PC-3 (cell line): ENCODE data around the gene STUB1. TPM values are rescaled to one million over a fixed set of nuclear protein-coding genes. Genes with fewer than 3 reads are reported as not detected.

ENCODE experiments used
- ATAC-seq: fragments of 200-7000 bp; cut with Tn5 transposase; 2 replicates; pipeline ENCODE4 v1.9.1; 2020; ENCODE audit warnings: mild to moderate bottlenecking, moderate library complexity
- BruUV-seq: library from RNA; stranded (reverse); fragments of 400-500 nt; replicated peaks from 2 replicates; lab custom pipeline; 2021; lab: Mats Ljungman, UMichigan
- CTCF ChIA-PET: fragments of 300-600 bp; sonication (Branson Sonifier 250); formaldehyde crosslinking; loops from one replicate; lab custom pipeline; 2022; ENCODE audit warnings: antibody characterized with exemption; lab: Charles Lee
- POLR2A ChIA-PET: fragments of 300-600 bp; sonication (Branson Sonifier 250); formaldehyde crosslinking; loops from one replicate; lab custom pipeline; 2022; ENCODE audit warnings: antibody characterized with exemption; ENCODE audit not compliant: unreplicated experiment; lab: Charles Lee
- DNase-seq: peaks from one replicate; pipeline ENCODE4 v3.0.0-alpha.2; 2015
- H2AFZ ChIP-seq: fragments of 300-600 bp; sonication (generic); 2 replicates; pipeline ENCODE4 v1.6.0; 2016; ENCODE audit warnings: antibody characterized with exemption, low read length
- H3F3A ChIP-seq: fragments of 300-600 bp; sonication (generic); one replicate; pipeline ENCODE4 v1.6.0; 2017; ENCODE audit warnings: antibody characterized with exemption, low read length, control low read depth, mild to moderate bottlenecking; ENCODE audit not compliant: unreplicated experiment
- H3K27ac ChIP-seq: fragments of 300-600 bp; sonication (generic); 2 replicates; pipeline ENCODE4 v1.5.1; 2016; ENCODE audit warnings: mild to moderate bottlenecking, low read length
- H3K27me3 ChIP-seq: fragments of 300-600 bp; sonication (generic); 2 replicates; pipeline ENCODE4 v1.6.1; 2016; ENCODE audit warnings: low read length, mixed read lengths
- H3K36me3 ChIP-seq: fragments of 300-600 bp; sonication (generic); 2 replicates; pipeline ENCODE4 v1.6.1; 2016; ENCODE audit warnings: low read depth, mixed run types, low read length, mixed read lengths
- H3K4me1 ChIP-seq: fragments of 300-600 bp; sonication (generic); 2 replicates; pipeline ENCODE4 v1.5.1; 2016; ENCODE audit warnings: low read length; ENCODE audit not compliant: insufficient read depth
- H3K4me2 ChIP-seq: fragments of 300-600 bp; sonication (generic); 2 replicates; pipeline ENCODE4 v1.6.0; 2016; ENCODE audit warnings: low read length
- H3K4me3 ChIP-seq: fragments of 300-600 bp; sonication (generic); 2 replicates; pipeline ENCODE4 v1.5.1; 2016; ENCODE audit warnings: mild to moderate bottlenecking, low read length, mixed read lengths
- H3K79me2 ChIP-seq: fragments of 300-600 bp; sonication (generic); 2 replicates; pipeline ENCODE4 v1.6.1; 2017; ENCODE audit warnings: low read length, mixed read lengths
- H3K9ac ChIP-seq: fragments of 300-600 bp; sonication (generic); 2 replicates; pipeline ENCODE4 v1.6.0; 2016; ENCODE audit warnings: mild to moderate bottlenecking, low read length
- H3K9me2 ChIP-seq: fragments of 300-600 bp; sonication (generic); replicated peaks from 2 replicates; pipeline ENCODE4 v1.6.1; 2016; ENCODE audit warnings: mixed run types, low read length, mixed read lengths
- H3K9me3 ChIP-seq: fragments of 300-600 bp; sonication (generic); 2 replicates; pipeline ENCODE4 v1.6.1; 2016; ENCODE audit warnings: low read length, mixed read lengths
- H4K20me1 ChIP-seq: fragments of 300-600 bp; sonication (generic); 2 replicates; pipeline ENCODE4 v1.6.1; 2016; ENCODE audit warnings: low read length, mixed read lengths
- EZH2 ChIP-seq: fragments of 300-600 bp; sonication (generic); IDR thresholded peaks from one replicate; pipeline ENCODE4 v1.6.1; 2017; ENCODE audit warnings: antibody characterized with exemption, mild to moderate bottlenecking, low read length; ENCODE audit not compliant: unreplicated experiment
- EZH2phosphoT487 ChIP-seq: fragments of 300-600 bp; sonication (generic); IDR thresholded peaks from 2 replicates; pipeline ENCODE4 v1.6.1; 2018; ENCODE audit warnings: mild to moderate bottlenecking, antibody characterized with exemption, low read length, borderline replicate concordance
- intact Hi-C: fragments of 100-400 bp; cut with micrococcal nuclease; formaldehyde crosslinking; loops from 2 replicates; pipeline ENCODE4 v1.9.0; 2023
- total RNA-seq: library from RNA; depleted of rRNA; stranded (reverse); fragments of >200 nt; gene quantifications from 2 replicates; pipeline ENCODE4 v1.2.3, GENCODE V29; 2014
- TF ChIP-seq, protein P1 (sequence below): fragments of 300-600 bp; sonication (generic); conservative IDR thresholded peaks from 2 replicates; pipeline ENCODE4 v1.5.1; 2017; ENCODE audit warnings: antibody characterized with exemption, low read depth, mild to moderate bottlenecking, low read length

The STUB1 gene
- total RNA-seq, 1 experiment from 2014 or later: 152 TPM

- Histone ChIP-seq H2AFZ (no peak overlapping the region), H3K9me3 (no peaks in the 10 kb centered on the region), H3K4me1 (peaks cover 33% of the 10 kb centered on the region), H3K4me2 (peak overlapping the region; percentile 86), H3K9me2 (no peaks in the 10 kb centered on the region), H3K9ac (peak overlapping the region; percentile 57), H3K36me3 (no peaks in the 10 kb centered on the region), H3K27ac (no peak overlapping the region), H3F3A (no peaks in the 10 kb centered on the region), H4K20me1 (peaks cover 8% of the 10 kb centered on the region; the same call in 1 of the 2 replicates), H3K4me3 (peak overlapping the region; percentile 71), H3K79me2 (peaks cover 19% of the 10 kb centered on the region), H3K27me3 (no peaks in the 10 kb centered on the region)
- ATAC-seq (no peak), DNase-seq (no peak)
- POLR2A ChIA-PET: interaction anchor here (0.6 kb wide), 1 partner anchor 21 kb away, joined by 14 read pairs; no protein-coding TSS in a partner anchor
- TSS peak; percentile 30 for BruUV-seq
- TF ChIP-seq, protein P1, sequence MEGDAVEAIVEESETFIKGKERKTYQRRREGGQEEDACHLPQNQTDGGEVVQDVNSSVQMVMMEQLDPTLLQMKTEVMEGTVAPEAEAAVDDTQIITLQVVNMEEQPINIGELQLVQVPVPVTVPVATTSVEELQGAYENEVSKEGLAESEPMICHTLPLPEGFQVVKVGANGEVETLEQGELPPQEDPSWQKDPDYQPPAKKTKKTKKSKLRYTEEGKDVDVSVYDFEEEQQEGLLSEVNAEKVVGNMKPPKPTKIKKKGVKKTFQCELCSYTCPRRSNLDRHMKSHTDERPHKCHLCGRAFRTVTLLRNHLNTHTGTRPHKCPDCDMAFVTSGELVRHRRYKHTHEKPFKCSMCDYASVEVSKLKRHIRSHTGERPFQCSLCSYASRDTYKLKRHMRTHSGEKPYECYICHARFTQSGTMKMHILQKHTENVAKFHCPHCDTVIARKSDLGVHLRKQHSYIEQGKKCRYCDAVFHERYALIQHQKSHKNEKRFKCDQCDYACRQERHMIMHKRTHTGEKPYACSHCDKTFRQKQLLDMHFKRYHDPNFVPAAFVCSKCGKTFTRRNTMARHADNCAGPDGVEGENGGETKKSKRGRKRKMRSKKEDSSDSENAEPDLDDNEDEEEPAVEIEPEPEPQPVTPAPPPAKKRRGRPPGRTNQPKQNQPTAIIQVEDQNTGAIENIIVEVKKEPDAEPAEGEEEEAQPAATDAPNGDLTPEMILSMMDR: no peak
- no peak for TF ChIP-seq EZH2
- no peak for TF ChIP-seq EZH2phosphoT487
- CTCF ChIA-PET: interaction anchor here (0.6 to 0.8 kb wide), 3 partner anchors 12 to 72 kb away, joined by 3 to 9 read pairs (median 5); partner anchors contain the start of genes CHTF18 and RPUSD1
- intact Hi-C loops: loop anchor here (10.0 kb wide), 1 partner anchor 69 kb away; the partner anchor contains the start of genes CHTF18 and RPUSD1
Observed at GRCh38 chr16:716200-716568, 36.0 kb downstream of the STUB1 start.

DNA sequence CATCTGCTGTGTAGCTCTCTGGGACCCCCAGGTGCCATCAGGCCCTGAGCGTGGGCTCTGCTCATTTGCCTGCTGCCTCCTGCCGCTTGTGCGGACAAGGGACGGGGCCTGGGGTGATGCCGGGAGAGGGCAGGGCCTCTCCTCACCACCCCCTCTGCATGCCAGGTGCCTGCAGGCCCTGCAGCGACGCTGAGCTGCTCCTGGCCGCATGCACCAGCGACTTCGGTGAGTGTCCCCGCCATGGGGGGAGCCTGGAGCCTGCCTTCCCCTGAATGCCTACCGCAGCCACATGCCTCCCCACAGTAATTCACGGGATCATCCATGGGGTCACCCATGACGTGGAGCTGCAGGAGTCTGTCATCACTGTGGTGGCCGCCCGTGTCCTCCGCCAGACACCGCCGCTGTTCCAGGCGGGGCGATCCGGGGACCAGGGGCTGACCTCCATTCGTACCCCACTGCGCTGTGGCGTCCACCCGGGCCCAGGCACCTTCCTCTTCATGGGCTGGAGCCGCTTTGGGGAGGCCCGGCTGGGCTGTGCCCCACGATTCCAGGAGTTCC, 36.6 kb downstream of the STUB1 start:
- no TSS peak for BruUV-seq
- Histone ChIP-seq H3K79me2 (peaks cover 19% of the 10 kb centered on the region), H3K27ac (no peak overlapping the region), H3K4me1 (peaks cover 34% of the 10 kb centered on the region), H3K27me3 (no peaks in the 10 kb centered on the region), H3K36me3 (no peaks in the 10 kb centered on the region), H3F3A (no peaks in the 10 kb centered on the region), H3K4me2 (peak overlapping the region; percentile 86), H4K20me1 (peaks cover 8% of the 10 kb centered on the region; the same call in 1 of the 2 replicates), H2AFZ (no peak overlapping the region), H3K9me3 (no peaks in the 10 kb centered on the region), H3K4me3 (peak overlapping the region; percentile 71), H3K9me2 (no peaks in the 10 kb centered on the region), H3K9ac (no peak overlapping the region)
- POLR2A ChIA-PET: no interaction called here
- DNase-seq: no peak
- CTCF ChIA-PET: no interaction called here
- ATAC-seq: no peak
- intact Hi-C loops: loop anchor here (10.0 kb wide), 1 partner anchor 68 kb away; the partner anchor contains the start of genes CHTF18 and RPUSD1
- TF ChIP-seq EZH2: no peak
- TF ChIP-seq EZH2phosphoT487: no peak
- TF ChIP-seq, protein P1: no peak
